ENCODE measurements around the gene FBN1. TPM values are rescaled to one million over a fixed set of nuclear protein-coding genes. Genes with fewer than 3 reads are reported as not detected.

The FBN1 gene
- total RNA-seq, 1 donor from 2014 or later: 12.6 TPM

DNA sequence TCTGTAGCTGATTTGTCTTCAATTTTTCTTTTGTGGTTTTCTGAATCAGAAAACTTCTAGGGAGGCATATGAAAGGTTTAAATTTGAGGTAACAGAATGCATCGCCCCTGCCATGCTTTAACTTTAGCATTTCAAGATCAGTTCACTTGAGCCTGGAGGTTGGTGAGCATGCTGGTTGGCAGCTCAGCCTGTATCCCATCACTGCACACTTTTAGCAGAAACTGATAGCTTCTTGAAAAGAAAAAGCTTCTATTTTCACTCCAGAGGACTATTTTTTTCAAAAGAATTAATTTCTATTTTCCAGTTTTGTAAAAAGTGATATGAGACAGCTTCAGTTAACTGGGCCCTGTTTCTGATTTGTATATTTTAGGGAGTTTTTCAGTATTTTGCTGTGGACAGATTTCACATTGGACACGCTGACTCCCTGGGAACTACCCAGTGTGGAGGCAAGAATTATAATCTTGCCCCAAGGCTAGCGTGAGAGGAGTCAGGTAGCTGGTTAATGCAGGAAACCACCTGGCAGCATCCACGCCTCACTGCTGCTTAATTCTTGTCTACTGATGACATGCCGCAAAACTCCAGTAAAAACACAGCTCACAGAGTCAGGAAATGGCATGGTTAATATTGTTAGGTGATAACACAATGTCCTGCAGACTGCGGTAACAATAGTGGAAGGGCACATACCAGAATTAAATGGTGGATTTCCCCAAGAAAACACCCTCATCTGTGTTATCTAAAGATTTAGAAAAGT is 242.9 kb downstream of the FBN1 start:
- TF ChIP-seq, protein P1, sequence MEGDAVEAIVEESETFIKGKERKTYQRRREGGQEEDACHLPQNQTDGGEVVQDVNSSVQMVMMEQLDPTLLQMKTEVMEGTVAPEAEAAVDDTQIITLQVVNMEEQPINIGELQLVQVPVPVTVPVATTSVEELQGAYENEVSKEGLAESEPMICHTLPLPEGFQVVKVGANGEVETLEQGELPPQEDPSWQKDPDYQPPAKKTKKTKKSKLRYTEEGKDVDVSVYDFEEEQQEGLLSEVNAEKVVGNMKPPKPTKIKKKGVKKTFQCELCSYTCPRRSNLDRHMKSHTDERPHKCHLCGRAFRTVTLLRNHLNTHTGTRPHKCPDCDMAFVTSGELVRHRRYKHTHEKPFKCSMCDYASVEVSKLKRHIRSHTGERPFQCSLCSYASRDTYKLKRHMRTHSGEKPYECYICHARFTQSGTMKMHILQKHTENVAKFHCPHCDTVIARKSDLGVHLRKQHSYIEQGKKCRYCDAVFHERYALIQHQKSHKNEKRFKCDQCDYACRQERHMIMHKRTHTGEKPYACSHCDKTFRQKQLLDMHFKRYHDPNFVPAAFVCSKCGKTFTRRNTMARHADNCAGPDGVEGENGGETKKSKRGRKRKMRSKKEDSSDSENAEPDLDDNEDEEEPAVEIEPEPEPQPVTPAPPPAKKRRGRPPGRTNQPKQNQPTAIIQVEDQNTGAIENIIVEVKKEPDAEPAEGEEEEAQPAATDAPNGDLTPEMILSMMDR (IDR thresholded peaks at IDR 0.05; ENCODE audit: partially characterized antibody, unreplicated experiment): no peak
- Mint-ChIP-seq H3K4me1 (ENCODE audit: low read depth, unreplicated experiment) (no peaks in the 10 kb centered on the region), H3K4me3 (ENCODE audit: unreplicated experiment) (no peak overlapping the region), H3K27ac (ENCODE audit: unreplicated experiment) (no peak overlapping the region), H3K9me3 (ENCODE audit: unreplicated experiment) (no peaks in the 10 kb centered on the region), H3K27me3 (ENCODE audit: unreplicated experiment) (no peaks in the 10 kb centered on the region), H3K36me3 (ENCODE audit: unreplicated experiment) (no peaks in the 10 kb centered on the region)
- no peak for DNase-seq

DNA sequence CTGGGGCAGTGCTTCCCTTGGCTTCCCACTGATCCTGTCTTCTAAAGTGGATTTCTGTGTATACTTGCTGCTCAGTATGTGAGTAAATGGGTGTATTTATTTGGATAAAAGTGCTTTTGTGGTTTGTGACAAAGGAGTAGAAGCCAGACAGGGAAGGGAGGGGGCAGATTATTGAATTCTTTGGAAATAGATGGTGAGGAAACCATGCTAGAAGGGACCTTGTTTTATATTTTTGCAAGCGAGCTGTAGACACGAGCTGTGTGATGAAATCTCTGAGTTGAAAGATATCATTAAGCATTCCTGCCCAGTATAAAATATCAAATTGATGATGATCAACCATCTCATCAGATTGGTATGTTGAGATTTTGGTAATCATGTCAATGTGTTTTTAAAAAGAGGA is 245.4 kb downstream of the FBN1 start:
- no peaks in the 10 kb centered on the region for H3K27me3 Mint-ChIP-seq (ENCODE audit: unreplicated experiment)
- no peaks in the 10 kb centered on the region for H3K36me3 Mint-ChIP-seq (ENCODE audit: unreplicated experiment)
- TF ChIP-seq, protein P1 (IDR thresholded peaks at IDR 0.05; ENCODE audit: partially characterized antibody, unreplicated experiment): no peak
- H3K9me3 Mint-ChIP-seq (ENCODE audit: unreplicated experiment): no peaks in the 10 kb centered on the region
- DNase-seq: no peak
- H3K4me1 Mint-ChIP-seq (ENCODE audit: low read depth, unreplicated experiment): no peaks in the 10 kb centered on the region
- no peak overlapping the region for H3K4me3 Mint-ChIP-seq (ENCODE audit: unreplicated experiment)
- H3K27ac Mint-ChIP-seq (ENCODE audit: unreplicated experiment): no peak overlapping the region

DNA sequence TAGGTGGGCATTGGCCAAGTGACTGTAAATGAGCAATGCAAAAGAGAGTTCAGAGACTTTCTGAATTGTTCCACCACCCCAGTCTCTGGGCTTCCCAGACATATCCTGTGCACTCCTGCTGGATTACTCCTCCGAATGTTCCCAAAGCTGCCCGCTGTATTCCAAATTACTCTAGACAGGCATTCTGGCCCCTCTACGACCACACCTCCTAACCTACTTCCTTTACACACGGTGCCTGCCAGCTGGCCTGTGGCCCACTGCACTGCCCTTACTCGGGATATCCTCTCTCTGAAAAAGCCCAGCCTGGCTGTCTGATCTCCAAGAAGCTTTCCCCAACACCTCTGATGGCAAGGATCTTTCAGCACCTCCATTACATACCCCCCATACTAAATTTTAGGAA is 247.7 kb downstream of the FBN1 start:
- H3K4me3 Mint-ChIP-seq (ENCODE audit: unreplicated experiment): no peak overlapping the region
- peaks cover 4% of the 10 kb centered on the region for H3K4me1 Mint-ChIP-seq (ENCODE audit: low read depth, unreplicated experiment)
- H3K27ac Mint-ChIP-seq (ENCODE audit: unreplicated experiment): no peak overlapping the region
- no peaks in the 10 kb centered on the region for H3K27me3 Mint-ChIP-seq (ENCODE audit: unreplicated experiment)
- no peaks in the 10 kb centered on the region for H3K9me3 Mint-ChIP-seq (ENCODE audit: unreplicated experiment)
- DNase-seq: no peak
- TF ChIP-seq, protein P1 (IDR thresholded peaks at IDR 0.05; ENCODE audit: partially characterized antibody, unreplicated experiment): no peak
- no peaks in the 10 kb centered on the region for H3K36me3 Mint-ChIP-seq (ENCODE audit: unreplicated experiment)

DNA sequence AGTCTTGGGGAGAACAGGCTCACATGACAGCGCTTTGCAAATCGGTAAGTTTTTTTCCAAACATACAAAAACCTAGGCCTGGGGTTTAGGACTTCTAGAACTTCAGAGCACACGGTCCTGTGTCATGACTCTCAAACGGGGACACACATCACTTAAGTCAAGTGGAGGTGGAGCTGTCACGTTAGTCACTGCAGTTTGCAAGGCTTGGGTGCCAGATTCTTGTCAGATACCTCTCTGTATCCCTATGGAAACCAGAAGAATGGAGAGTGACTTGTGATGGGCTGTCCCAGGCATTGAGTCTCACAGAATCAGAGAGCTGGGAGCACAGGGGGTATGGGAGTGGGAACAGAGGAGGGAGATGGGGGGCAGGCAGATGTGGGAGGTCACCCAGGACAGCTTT is 249.5 kb downstream of the FBN1 start:
- no peak overlapping the region for H3K27ac Mint-ChIP-seq (ENCODE audit: unreplicated experiment)
- no peak overlapping the region for H3K4me3 Mint-ChIP-seq (ENCODE audit: unreplicated experiment)
- H3K36me3 Mint-ChIP-seq (ENCODE audit: unreplicated experiment): no peaks in the 10 kb centered on the region
- H3K27me3 Mint-ChIP-seq (ENCODE audit: unreplicated experiment): no peaks in the 10 kb centered on the region
- DNase-seq: no peak
- H3K9me3 Mint-ChIP-seq (ENCODE audit: unreplicated experiment): no peaks in the 10 kb centered on the region
- H3K4me1 Mint-ChIP-seq (ENCODE audit: low read depth, unreplicated experiment): peaks cover 10% of the 10 kb centered on the region
- TF ChIP-seq, protein P1 (IDR thresholded peaks at IDR 0.05; ENCODE audit: partially characterized antibody, unreplicated experiment): no peak

- Mint-ChIP-seq H3K9me3 (ENCODE audit: unreplicated experiment) (no peaks in the 10 kb centered on the region), H3K27me3 (ENCODE audit: unreplicated experiment) (no peaks in the 10 kb centered on the region), H3K4me3 (ENCODE audit: unreplicated experiment) (no peak overlapping the region), H3K4me1 (ENCODE audit: low read depth, unreplicated experiment) (peaks cover 13% of the 10 kb centered on the region), H3K36me3 (ENCODE audit: unreplicated experiment) (no peaks in the 10 kb centered on the region), H3K27ac (ENCODE audit: unreplicated experiment) (no peak overlapping the region)
- DNase-seq: no peak
- TF ChIP-seq, protein P1 (IDR thresholded peaks at IDR 0.05; ENCODE audit: partially characterized antibody, unreplicated experiment): no peak
Measured at GRCh38 chr15:48395521-48396011, 249.9 kb downstream of the FBN1 start.
